Endothelial cell (in vitro differentiated cells): Measurements from ENCODE around the gene ARHGEF40. TPM values are rescaled to one million over a fixed set of nuclear protein-coding genes. Genes with fewer than 3 reads are reported as not detected.
A peak's percentile ranks its signal among the peaks of the same experiment; 100 is the strongest.

Experiments
- DNase-seq: peaks from one replicate; pipeline ENCODE4 v3.0.0; 2021; ENCODE audit warnings: low spot score
- H3K27ac Mint-ChIP-seq: one replicate; pipeline ENCODE4 v1.8.0; 2021; ENCODE audit warnings: mixed read lengths, inconsistent platforms; ENCODE audit not compliant: unreplicated experiment
- H3K27me3 Mint-ChIP-seq: one replicate; pipeline ENCODE4 v1.8.0; 2021; ENCODE audit warnings: mild to moderate bottlenecking, moderate library complexity, mixed read lengths, inconsistent platforms; ENCODE audit not compliant: unreplicated experiment
- H3K36me3 Mint-ChIP-seq: one replicate; pipeline ENCODE4 v1.8.0; 2021; ENCODE audit warnings: mild to moderate bottlenecking, low read depth, mixed read lengths, inconsistent platforms; ENCODE audit not compliant: unreplicated experiment
- H3K4me1 Mint-ChIP-seq: one replicate; pipeline ENCODE4 v1.8.0; 2021; ENCODE audit warnings: mild to moderate bottlenecking, mixed read lengths, inconsistent platforms; ENCODE audit not compliant: unreplicated experiment
- H3K4me3 Mint-ChIP-seq: one replicate; pipeline ENCODE4 v1.8.0; 2021; ENCODE audit warnings: mild to moderate bottlenecking, mixed read lengths, inconsistent platforms; ENCODE audit not compliant: unreplicated experiment
- H3K9me3 Mint-ChIP-seq: one replicate; pipeline ENCODE4 v1.8.0; 2021; ENCODE audit warnings: mixed read lengths, inconsistent platforms; ENCODE audit not compliant: unreplicated experiment
- total RNA-seq: library from RNA; stranded (reverse); fragmentation: NEBNext Ultra II Directional; extraction: Animal tissue kit (Norgen Biotek cat#: 25700); gene quantifications from one replicate; pipeline ENCODE4 v1.2.1, GENCODE V29; 2021; ENCODE audit not compliant: unreplicated experiment
- TF ChIP-seq, protein P1 (sequence below): fragments of 200-600 bp; sonication (generic); IDR thresholded peaks from one replicate; pipeline ENCODE4 v1.5.0; 2021; ENCODE audit warnings: antibody characterized with exemption; ENCODE audit not compliant: unreplicated experiment

The ARHGEF40 gene
- total RNA-seq, 1 donor from 2014 or later, result 12.5 TPM

DNA sequence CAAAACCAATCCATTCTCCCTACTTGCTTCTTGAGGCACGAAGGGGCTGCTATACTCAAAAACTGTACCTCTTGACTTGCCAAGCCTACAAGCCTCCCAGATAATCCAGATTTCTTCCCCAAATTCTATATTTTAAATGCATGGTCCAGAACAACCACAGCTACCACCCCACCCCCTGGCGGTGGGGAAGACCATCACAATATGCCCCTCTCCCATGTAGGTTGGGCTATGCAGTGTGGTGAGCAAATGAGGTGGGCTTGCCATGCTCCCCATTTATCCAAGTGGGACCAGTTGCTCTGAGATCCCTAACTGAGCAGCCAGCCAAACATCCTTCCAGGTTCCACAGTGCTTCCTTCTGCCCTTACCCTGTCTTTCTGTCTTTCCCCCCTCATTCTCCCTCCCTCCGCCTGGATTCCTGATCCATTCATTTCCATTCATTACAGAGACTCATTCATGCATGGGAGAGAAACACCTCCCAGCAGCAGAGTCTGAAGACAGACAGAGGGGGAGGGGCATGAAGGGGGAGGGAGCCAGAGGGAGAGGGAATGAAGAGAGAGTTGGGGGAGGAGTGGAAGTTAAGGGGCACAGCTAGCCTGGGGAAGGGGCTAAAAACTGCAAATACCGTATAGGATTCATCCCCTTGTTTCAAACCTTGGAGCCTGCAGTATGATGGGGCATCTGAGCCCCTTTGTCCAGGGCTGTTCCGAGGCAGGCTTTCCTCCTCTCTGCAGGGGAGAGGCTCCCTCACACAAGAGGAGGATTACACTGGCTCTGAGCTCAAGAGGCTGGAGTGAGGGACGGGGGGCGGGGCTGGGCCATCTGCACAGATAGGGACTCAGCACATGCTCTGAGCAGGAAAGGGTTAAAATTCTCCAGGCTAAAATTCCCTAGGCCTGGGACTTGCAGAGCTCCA is 23.9 kb downstream of the ARHGEF40 start:
- Mint-ChIP-seq H3K4me1 (peaks cover 14% of the 10 kb centered on the region), H3K27me3 (peaks cover 12% of the 10 kb centered on the region), H3K36me3 (peaks cover 12% of the 10 kb centered on the region), H3K9me3 (no peaks in the 10 kb centered on the region), H3K27ac (no peak overlapping the region), H3K4me3 (no peak overlapping the region)
- no peak for DNase-seq
- TF ChIP-seq, protein P1, sequence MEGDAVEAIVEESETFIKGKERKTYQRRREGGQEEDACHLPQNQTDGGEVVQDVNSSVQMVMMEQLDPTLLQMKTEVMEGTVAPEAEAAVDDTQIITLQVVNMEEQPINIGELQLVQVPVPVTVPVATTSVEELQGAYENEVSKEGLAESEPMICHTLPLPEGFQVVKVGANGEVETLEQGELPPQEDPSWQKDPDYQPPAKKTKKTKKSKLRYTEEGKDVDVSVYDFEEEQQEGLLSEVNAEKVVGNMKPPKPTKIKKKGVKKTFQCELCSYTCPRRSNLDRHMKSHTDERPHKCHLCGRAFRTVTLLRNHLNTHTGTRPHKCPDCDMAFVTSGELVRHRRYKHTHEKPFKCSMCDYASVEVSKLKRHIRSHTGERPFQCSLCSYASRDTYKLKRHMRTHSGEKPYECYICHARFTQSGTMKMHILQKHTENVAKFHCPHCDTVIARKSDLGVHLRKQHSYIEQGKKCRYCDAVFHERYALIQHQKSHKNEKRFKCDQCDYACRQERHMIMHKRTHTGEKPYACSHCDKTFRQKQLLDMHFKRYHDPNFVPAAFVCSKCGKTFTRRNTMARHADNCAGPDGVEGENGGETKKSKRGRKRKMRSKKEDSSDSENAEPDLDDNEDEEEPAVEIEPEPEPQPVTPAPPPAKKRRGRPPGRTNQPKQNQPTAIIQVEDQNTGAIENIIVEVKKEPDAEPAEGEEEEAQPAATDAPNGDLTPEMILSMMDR, result peak; percentile 72

DNA sequence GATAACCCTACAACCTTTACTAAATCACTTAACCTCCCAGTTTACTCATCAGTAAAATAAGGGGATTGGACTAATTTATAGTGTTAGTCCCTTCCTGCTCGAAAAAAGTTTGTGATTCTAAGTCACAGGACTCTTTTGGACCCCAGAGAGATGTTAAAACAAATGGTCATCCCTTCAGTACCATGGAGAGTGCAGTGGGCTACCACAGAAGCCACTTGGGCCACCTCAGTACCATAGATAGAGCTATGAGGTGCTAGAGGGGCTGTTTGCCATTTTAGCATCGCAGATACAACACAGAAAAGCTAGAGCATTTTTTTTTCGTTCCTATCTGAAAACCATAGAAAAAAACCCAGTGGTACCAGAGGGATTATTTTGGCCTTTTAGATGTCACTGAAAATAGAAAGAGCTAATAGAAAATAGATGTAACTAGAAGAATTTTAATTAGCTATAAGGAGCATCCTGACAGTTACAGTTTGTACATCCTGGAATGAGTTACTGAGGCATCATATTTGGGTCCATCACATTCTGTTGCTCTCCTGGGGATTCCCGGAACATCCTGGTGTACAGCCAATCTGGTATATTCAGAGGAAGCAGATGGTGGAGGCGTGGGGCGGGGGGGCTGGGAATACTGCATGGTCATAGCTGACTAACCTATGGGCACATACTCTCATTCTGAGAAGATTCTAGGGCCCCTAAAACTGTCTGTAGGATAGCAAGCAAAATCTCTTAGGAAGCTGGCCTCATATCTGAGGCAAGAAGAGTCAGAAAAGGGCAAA is 25.5 kb downstream of the ARHGEF40 start:
- Mint-ChIP-seq H3K4me3 (no peak overlapping the region), H3K36me3 (peaks cover 13% of the 10 kb centered on the region), H3K4me1 (peaks cover 25% of the 10 kb centered on the region), H3K9me3 (no peaks in the 10 kb centered on the region), H3K27ac (no peak overlapping the region), H3K27me3 (peaks cover 13% of the 10 kb centered on the region)
- DNase-seq, result no peak
- TF ChIP-seq, protein P1, result no peak

DNA sequence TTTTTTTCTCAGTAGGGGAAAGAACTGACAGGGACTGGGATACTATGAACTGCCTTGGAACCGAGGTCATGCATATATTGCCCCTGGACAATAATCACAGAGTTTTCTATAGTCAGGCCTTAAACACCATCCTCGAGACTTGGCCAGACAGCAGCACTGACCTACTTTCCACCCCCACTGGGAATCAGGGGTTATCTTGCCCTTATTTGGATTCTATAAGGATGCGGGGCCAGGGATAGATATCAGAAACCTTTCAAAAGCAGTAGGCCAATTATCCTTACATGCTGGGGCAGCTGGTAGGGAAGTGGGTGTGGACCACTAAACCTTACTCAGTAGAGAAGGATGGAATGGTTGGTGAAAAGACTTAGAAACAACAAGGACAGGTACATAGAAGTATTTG is 26.3 kb downstream of the ARHGEF40 start:
- Mint-ChIP-seq H3K27ac (no peak overlapping the region), H3K4me3 (no peak overlapping the region), H3K36me3 (peaks cover 7% of the 10 kb centered on the region)

DNA sequence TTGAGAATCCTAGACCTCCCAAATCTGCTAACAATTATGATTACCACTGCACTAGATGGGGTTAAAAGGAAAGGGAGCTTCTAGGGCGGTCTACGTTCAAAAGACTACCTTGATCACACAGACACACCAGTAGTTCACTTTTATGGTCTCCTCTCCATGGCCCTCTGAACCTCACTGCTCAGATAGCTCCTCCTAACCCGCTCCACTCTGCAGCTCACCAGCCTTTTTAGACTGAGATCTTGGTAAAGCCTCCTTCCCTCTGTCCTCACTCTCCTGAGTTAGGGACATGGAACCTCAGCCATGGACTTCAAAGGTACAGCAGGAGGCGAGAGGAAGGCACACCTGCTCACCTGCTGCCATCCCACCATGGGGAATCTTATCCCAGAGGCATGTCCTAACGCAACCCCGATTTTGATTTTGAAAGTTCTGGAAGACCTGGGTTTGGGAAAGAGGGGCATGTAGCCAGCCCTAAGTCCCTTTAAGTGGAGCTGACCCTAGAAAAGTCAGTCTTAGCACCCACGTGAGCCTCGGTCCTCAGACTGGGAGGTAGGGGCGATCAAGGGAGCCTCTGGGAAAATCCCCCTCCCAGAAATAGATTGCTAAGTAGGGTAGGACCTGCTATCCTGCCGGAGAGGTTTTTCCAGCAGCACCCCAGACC is 27.0 kb downstream of the ARHGEF40 start:
- H3K9me3 Mint-ChIP-seq, result no peaks in the 10 kb centered on the region
- peaks cover 27% of the 10 kb centered on the region for H3K4me1 Mint-ChIP-seq
- peak overlapping the region; percentile 93 for H3K4me3 Mint-ChIP-seq
- peaks cover 4% of the 10 kb centered on the region for H3K36me3 Mint-ChIP-seq
- no peak for DNase-seq
- H3K27ac Mint-ChIP-seq, result peak overlapping the region; percentile 84
- peaks cover 8% of the 10 kb centered on the region for H3K27me3 Mint-ChIP-seq
- TF ChIP-seq, protein P1, result no peak

More for the DNA sequence above, 26.3 kb downstream of the ARHGEF40 start:
- peaks cover 10% of the 10 kb centered on the region for H3K27me3 Mint-ChIP-seq
- H3K4me1 Mint-ChIP-seq, result peaks cover 27% of the 10 kb centered on the region
- TF ChIP-seq, protein P1, result no peak
- DNase-seq, result no peak
- no peaks in the 10 kb centered on the region for H3K9me3 Mint-ChIP-seq
